HK-2 (cell line): ENCODE data around the gene MPDZ.

Experiments used
- DNase-seq: peaks from one replicate; pipeline ENCODE4 v3.0.0-alpha.2; 2018; ENCODE audit not compliant: unreplicated experiment

Gene MPDZ

DNA sequence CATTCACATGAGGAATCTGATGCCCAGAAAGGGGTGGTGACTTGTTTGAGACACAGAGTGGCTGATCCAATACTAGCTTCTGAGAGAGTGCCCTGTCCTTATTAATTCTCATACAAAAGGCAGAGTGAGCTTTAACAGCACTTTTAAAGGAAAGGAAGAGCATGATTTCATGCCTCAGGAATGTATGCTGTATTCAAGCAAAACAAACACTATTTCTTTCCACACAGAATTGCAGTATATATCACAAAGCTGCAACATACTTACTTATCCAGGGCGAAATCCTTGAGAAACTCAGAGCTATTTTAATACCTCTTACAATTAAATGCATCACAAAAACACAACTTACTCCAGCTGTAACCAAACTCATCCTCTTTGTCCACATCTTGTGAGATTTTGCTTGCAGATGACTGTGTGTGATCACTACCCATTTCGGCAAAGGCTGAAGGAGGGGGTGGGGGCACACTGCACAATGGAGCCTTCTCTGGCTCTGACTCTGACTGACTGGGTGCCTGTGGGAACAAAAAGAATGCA lies 139.8 kb downstream of the MPDZ start:
- peak; percentile 38 for DNase-seq

DNA sequence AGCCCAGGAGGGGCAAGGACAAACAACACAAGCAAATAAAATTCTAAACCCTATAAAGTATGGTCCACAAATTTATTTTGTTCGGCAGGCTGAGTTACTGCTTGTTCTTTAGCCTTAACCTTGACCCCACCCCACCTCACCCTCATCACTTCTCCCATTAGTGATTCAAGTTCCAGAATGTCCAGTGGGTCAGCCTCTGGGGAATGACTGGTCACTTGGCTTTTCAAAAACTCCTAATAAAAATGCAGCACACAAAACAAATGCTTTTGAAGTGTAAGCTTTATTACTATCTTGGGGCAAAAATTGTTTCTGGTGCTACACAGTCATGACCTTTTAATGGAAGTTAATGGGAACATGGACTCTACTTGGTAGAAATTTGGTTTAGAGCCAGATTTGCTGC lies 142.1 kb downstream of the MPDZ start:
- DNase-seq: no peak

DNA sequence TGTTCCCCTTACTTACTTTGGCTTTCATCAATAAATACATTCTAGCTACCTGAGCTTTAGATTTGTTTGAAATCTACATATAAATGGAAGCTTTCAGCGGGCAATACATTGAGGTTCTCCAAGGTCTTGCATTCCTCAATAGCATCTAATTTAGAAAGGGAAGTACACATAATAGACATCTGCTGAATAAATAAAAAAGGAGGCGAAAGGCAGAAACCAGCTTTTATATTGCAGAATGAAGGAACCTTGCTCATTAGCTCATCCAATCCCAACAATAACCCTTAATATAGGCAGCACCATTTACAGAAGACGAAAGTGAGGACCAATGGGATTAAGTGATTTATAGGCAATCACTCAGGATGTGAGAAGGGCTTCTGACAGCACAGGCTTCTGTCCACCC lies 147.5 kb downstream of the MPDZ start:
- no peak for DNase-seq

DNA sequence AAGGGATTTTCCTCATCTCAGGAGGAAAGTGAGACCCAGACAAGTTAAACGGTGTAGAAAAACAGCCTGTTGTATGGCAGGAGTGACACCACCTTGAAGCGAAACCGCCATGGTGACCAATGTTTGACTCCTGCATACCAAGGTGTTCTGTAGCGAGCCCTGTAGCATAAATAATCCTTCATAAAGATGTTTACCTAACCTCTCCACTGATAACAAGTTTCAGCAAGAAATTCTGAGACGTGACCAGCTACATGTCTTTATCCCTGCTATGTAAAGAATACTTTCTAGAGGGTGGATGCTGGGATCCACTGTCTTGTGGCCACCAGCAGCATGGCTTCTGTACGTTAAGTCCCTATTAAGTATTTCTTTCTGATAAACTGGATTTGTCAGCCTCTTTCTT lies 148.1 kb downstream of the MPDZ start:
- DNase-seq: no peak

DNA sequence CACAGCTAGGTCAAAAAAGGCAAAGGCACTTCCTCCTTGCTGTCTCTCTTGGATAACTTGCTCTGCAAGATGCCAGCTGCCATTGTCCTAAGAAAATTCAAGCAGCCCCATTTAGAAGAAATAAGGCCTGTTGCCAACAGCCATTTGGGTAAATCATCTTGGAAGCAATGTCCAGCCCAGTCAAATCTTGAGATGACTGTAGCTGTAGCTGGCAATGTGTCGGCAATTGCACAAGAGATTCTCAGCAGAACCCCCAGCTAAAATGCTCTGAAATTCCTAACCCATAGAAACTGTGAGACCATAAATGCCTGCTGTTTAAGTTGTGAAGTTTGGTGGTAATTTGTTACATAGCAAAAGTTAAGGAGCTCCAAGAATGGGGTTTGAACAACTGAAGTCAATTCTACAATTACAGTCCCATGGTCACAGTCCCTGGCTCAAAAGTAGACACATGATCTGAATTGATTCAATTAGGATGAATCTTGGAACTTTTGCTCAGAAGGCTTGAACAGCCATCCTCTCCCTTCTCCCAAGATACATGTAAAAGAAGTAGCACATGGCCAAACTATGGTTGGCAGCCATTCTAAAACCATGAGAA lies 151.1 kb downstream of the MPDZ start:
- DNase-seq: no peak

DNA sequence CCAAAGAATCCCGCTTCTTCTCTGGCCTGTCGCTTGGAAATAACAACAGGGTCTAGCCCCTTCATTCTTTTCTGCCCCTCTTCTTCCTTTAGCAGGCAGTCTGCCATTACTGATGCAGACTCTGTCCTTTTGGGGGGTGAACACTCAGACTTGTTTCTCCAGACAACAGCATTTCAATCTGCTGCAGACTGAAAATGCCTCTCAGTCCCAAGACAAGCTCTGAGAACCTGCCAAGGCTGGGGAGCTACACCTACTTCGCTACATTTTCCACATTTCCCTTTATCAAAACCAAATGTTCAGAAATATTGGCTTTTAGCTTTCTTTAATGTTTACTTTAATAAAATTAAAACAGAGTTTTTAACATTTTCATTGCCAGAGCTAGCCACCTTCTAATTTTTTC lies 152.4 kb downstream of the MPDZ start:
- no peak for DNase-seq

DNA sequence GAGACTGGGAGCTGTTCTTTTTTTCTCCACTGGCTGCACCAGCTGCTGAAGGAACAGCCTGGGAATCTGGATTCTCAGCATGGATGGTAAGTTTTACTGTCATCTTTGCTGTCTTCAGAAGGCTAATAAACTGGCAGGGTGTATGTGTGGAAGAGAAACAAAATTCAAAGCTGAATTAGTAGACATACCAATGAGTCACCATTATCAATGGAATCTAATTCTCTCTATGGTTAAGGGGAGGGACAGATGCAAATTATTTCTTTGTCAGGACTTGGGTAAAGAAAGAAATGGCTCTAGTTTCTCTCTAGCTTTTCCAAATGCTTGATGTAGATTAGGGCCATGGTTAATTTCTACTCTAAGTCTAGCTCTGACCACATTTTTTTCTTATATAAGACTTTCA lies 154.2 kb downstream of the MPDZ start:
- no peak for DNase-seq

DNA sequence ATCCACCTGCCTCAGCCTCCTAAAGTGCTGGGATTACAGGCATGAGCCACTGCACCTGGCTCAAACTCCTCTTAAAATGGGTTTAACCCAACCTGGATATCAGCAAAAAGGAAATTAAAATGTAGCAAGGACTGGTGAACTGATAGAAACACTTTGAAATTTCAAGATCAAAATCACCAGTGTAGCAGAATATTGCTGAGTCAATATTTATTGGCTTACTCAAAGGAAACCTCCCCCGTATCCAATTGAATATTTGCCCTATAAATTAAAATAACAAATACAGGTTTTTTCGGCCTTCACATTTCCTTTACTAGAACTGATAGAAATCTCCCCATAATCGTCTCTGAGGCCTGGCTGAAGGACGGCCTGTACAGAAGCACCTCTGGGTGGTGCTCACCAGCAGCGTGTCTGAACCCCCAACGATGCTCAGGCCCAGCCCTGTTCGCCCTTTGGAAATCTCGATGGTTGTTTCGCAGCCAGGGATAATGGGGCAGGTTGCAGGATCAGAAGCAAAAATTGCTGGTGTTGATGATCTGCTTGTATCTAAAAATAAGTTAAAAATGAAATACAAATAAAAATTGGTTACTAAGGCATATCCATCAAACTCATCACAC lies 156.6 kb downstream of the MPDZ start:
- DNase-seq: no peak

DNA sequence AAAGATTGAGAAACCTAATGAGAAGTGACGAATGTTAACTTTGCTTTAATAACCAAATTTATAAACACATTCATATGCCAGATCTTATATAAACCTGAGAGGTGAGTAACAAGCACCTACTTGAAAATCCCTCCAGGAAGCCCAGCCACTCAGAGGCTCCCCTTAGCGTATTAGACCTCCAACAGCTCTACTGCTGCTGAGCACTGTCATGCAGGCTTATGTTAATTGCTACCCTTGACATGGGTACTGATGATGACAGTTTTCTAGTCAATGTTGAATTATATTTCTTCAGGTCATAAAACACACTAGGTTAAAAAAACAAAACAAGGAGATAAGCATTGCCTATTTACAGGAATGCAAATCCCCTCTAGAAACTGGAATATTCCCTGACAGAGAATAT lies 161.2 kb downstream of the MPDZ start:
- no peak for DNase-seq

DNA sequence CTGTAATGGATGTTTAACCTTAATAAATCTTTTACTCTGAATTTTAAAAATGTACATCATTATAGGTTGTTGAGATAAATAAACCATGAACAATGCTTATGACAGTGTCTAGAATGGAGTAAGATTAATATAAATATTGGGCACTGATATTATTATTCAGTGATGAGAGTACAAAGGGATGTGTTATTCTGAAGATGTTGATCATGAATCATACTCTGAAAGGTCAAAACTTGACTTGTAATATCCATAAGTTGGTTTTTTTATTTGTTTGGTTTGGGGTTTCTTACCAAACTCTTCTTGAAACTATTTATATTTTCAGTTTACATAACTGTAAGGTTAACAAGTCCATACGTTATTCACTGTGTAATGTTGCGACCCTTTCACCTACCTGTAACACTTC lies 163.2 kb downstream of the MPDZ start:
- no peak for DNase-seq

DNA sequence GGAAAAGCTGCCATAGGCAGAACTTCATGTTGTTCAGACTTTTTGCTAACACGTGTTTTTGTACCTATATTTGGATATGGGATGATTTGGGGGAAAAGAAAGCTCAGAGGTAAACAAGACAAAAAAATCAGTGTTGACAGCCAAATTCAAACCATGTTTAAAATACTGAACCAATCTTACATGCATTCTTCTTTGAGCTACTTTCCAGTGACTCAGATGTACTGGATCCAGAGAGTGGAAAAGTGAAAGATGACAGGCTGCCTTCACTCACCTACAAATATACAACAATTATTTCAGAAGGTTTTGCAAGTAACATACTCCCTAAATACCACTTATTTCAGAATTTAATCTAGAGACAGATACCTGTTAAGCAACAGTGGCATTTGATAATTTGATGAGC lies 165.7 kb downstream of the MPDZ start:
- DNase-seq: no peak

DNA sequence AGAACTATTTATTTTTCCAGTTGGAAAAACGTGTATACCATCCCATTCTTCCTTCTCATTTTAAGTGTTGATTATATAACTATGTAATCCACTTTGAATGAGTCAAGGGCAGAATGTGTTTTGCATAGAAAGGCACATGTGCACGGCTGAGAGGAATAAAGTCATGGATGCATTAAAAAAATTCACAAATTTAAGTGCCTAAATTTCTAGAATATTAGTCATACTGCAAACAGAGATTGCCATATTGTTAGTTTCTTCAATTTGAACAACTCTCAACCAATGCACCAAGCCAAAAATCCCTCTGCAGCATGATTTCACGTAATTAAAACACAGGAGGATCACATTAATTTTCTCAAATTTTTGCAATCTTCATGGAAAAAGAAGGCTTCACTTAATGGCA lies 166.3 kb downstream of the MPDZ start:
- no peak for DNase-seq

DNA sequence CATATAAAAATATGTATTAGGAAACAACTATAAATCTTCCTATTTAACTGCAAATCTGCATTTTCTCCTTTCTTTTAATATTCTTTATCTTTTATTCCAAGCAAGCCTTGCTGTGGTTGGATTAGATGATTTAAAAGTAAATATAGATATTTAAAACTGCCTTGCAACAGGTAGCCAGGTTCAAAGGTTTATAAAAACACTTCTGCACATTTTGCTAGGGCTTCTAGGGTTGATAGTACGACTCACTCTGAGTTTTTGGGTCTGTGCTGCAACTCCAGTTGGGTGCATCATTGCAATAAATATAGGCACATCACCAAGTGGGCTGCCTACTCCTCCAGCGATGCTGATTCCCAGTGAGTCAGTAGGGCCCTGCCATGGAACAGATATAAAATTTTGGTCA lies 167.7 kb downstream of the MPDZ start:
- no peak for DNase-seq

DNA sequence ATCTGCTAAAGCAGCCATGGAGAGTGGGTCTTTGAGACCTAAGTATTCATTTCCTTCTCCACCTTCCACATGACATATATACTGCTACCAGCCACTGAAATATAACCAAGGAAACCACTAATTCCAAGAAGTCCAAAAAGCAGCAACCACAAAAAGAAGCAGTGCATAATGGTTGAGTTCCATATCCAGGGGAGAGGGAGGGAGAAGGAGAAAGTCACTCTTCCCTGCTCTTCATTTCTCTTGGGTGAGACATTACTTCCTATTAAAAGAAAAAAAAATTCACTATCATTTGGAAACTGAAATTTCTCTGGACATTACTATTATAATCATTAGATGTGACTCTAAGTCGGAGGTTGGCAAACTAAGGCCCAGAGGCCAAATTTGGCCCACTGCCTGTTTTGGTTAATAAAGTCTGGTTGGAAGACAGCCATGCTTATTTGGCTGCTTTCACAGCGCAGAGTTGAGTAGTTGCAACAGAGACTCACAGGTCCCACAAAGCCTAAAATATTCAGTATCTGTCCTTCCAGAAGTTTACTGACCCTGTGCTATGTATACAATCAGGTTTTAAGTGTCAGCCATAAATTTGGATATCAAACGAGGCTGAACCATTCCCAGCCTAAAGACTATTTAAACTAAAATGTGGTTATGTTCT lies 168.6 kb downstream of the MPDZ start:
- no peak for DNase-seq

DNA sequence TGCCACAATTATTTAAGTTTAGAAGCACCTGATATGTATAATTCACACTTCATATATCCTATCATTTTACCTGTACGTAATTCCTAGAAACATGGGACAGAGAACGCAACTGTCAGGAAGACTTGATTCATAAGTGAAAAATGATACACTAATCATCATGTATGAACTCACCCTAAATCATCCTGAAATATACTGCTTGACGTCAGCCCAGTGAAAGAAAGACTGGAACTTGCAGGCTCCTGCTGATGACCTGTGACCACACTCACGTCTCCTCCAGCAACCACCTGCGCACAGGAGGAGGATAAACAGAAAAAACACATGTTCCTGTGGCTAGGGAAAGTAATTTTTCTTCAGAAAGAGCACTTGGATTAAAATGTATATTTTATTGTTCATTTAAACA lies 169.7 kb downstream of the MPDZ start:
- DNase-seq: no peak

DNA sequence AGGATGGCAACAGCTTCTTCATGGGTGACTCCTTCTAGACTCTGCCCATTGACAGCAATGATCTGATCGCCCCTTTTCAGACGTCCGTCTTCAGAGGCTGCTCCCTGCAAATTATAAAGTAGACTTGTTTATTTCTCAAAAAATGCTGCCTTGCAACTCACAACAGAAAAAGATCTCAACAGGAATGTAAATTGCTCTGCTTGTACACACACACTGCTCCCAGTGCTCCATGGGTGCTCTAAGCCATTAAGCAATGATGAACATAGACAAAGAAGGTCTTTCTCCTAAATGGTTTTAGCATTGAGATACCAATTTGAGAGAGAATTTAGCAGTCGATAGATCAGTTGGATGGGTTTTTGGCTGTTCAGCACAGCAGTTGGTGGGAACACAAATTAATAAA lies 172.5 kb downstream of the MPDZ start:
- no peak for DNase-seq

DNA sequence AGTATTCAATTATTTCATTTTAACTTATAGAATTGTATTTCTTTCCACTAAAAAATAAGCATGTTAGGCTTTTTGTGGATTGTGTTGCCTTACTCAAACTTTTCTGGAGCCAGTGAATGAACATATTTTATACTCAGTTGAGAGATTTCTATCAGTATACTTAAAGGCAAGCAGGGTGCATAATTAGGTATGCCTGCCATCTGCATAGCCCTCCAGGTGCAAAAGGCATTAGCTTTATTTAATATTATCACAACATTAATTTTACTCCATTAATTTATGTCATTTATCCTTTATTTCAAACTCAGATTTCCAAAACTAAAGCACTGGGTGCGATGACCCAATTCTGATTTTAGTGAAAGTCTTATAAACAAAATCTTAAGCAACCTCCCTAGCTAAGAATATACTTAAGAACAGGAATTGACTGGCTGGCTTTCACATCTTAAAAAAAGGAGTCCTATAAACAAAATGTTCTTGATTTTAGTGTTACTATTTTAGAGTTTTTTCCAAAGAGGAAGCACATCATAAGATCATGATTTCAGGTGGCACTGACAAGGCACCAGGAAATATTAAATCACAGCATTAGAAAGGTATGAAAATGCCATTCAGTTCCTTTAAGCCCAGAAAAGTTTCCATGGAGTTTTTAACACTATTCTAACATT lies 178.4 kb downstream of the MPDZ start:
- DNase-seq: no peak

DNA sequence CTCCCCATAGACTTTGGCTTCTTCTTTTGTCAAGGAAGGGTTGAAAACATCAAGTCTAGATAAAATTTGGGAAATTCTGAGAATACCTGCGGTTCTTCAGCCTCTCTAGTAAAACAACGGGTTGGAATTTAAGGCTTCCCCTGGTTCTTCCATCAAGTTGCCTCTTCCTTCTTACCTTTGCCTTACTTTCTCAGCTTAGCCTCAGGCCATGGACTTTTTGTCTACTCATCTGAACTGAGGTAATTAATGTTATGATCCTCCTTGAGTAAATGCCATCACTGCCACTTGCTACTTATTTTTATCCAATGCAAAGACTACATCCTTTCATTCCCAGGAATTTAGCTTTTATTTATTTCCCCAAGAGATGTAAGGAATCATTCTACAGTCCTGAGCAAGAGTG lies 184.4 kb downstream of the MPDZ start:
- no peak for DNase-seq

DNA sequence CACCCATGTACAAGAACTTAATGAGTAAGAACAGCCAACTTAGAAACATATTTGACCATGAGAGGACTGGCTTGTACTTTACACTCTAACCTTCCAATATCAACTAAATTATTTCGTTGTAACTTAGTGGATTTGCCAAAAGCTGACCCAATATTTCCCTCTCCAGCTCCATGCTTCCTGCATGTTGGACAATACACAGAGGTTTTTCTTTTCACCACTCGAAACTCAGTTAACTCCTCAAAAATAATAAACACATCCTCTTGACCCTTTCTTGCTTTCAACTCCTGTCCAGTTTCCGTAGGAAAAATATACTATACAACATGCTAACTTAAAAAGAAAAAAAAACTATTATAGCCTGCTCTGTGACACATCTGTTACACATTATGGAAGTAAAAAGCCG lies 188.9 kb downstream of the MPDZ start:
- no peak for DNase-seq

DNA sequence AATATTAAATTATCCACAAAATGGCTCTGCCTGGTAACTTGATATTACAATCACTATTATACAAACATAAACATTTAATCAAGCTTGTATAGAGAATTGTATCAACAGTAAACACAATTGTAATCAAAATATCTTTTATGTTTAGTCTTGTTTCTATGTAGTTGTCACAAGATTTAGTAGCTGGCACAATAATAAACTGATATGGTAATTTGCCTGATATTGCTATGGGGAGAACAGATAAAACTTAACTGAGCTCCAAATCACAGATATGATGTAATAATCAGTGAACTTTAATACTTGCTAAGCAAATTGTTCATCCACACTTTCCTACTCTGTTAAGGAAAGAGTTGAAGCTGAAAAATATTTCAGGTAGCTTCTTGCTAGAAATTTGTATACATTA lies 189.8 kb downstream of the MPDZ start:
- no peak for DNase-seq

DNA sequence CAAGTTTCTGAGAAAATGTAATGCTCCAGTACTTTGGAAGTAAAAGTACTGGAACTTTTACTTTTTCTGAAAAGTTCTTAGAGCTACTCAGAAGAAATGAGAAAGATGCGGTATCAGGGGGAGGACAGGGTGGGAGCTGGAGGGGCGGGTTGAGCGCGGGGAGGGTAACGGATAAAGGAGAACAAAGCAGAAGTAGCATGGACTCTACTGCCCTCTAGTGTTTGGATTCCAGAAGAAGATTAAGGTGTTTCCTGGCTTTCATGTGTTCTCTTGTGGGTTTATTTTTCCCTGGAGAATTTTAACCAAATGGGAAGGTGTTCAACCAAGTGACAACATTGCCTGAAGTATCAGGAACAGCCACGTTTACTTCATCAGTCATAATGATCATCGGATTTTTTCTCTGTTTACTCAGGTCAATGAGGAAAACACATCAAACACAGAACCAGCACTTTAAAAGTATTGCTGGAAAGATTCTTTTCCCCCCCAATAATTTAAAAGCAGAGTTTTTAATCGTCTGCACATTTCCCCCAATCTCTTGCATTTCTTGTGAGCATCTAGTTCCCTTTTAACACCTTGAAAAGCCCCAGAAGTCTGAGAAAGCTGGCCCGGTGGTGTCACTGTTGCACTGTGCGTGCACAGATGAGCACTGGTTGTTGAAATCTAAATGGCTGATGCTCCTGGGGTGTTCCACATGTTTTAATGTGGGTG lies 190.6 kb downstream of the MPDZ start:
- peak; percentile 17 for DNase-seq

DNA sequence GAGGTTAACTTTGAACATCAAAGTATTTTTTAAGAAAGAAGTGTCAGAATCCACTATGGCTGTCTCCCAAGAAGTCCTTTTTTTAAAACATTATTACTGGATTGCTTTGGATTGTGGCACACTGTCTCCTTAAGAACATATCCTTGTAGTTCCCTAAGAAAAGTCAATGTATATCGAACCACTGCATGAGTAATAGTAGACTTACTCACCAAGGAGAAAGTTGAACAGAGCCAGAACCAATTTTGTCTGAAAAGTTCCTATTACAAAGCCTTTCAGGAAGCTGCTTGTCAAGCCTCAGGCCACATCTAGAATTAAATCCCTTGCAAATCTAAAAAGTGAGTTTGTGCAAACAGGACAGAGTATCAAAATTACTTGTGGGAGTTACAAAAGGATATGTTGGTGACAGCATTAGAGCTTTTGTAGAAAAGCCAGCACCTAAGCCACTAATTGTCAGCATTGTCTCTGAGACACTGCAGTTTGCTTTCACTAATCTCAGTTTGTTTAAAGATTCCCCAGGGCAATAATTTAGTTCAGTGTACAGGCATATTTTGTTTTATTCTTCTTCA lies 195.4 kb downstream of the MPDZ start:
- DNase-seq: no peak
